ENCODE measurements around the gene BRAT1. TPM values are rescaled to one million over a fixed set of nuclear protein-coding genes. Genes with fewer than 3 reads are reported as not detected.

Gene BRAT1
- total and polyA plus RNA-seq, 11 donors: 10.9 to 27.8 (median 14.9) TPM

DNA sequence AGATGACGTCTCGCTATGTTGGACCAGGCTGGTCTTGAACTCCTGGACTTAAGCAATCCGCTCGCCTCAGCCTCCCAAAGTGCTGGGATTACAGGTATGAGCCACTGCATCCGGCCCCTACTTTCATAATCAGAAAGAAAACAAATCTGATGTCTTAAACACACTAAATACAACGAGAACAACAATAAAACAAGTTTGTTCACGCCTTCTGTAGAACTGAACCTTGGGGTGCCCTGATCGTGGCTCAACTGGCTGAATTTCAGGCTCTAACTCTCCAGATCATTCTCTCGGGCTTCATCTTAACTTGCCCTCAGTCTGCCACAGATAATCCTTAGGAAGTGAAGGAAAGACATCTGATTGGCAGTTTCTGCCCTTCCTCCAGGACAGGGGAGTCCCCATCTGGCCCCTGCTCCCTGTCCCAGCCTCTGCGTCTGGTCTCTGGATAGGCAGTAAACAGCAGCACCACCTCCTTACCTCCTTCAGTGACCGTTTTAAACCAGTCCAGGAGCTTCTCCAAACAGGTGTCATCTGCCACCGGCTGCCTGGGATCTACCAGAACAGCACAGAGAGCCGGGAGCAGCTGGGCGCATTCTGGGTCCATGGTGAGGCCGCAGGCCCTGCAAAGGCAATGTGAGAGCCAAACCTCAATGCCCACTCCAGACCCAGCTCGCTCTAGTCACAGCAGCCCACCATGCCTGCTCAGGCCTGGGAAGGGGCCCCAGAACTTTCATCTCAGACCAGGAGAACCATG lies 1.3 kb downstream of the BRAT1 start:
- 79 to 84% (median 82%) methylated on average over 12 to 16 of the region's 16 CpGs for WGBS, 4 donors
- TF ChIP-seq, protein P1, sequence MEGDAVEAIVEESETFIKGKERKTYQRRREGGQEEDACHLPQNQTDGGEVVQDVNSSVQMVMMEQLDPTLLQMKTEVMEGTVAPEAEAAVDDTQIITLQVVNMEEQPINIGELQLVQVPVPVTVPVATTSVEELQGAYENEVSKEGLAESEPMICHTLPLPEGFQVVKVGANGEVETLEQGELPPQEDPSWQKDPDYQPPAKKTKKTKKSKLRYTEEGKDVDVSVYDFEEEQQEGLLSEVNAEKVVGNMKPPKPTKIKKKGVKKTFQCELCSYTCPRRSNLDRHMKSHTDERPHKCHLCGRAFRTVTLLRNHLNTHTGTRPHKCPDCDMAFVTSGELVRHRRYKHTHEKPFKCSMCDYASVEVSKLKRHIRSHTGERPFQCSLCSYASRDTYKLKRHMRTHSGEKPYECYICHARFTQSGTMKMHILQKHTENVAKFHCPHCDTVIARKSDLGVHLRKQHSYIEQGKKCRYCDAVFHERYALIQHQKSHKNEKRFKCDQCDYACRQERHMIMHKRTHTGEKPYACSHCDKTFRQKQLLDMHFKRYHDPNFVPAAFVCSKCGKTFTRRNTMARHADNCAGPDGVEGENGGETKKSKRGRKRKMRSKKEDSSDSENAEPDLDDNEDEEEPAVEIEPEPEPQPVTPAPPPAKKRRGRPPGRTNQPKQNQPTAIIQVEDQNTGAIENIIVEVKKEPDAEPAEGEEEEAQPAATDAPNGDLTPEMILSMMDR (IDR thresholded peaks at IDR 0.05): no peak
- no peak for TF ChIP-seq POLR2A (IDR thresholded peaks at IDR 0.05)
- Histone ChIP-seq H3K4me1 (peaks cover 0 to 46% (median 26%) of the 10 kb centered on the region in 12 donors), H3K4me3 (peak overlapping the region in 11 of 12 donors; percentile 66 to 99 (median 90)), H3K27ac (peak overlapping the region in 2 of 12 donors; percentile 98 to 99), H3K36me3 (peaks cover 0 to 39% (median 10%) of the 10 kb centered on the region in 9 donors), H3K9me3 (no peaks in the 10 kb centered on the region), H3K27me3 (no peaks in the 10 kb centered on the region)
- DNase-seq (no peak), ATAC-seq (no peak)
- intact Hi-C loops (cut with DNase I): loop anchor here in 3 of 10 donors (2.0 to 10.0 kb wide), 3 partner anchors 31 to 69 kb away; partner anchors contain the start of gene LFNG (in 1 of the 3)

DNA sequence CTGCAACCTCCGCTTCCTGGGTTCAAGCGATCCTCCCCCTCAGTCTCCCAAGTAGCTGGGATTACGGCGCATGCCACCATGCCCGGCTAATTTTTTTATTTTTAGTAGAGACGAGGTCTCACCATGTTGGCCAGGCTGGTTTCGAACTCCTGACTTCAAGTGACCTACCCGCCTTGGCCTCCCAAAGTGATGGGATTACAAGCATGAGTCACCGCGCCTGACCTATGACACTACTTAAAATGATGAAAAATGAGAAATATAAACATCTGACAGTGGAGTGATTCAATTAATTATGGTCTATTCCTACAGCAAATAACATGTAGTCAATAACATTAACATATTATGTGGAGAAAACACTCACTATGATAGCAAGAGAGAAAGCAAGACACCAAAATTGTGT lies 2.2 kb downstream of the BRAT1 start:
- intact Hi-C loops (cut with DNase I): loop anchor here in 2 of 10 donors (5.0 to 10.0 kb wide), 2 partner anchors 36 to 68 kb away; partner anchors contain the start of gene LFNG (in 1 of the 2)
- no peak for ATAC-seq
- Histone ChIP-seq H3K4me3 (no peak overlapping the region), H3K4me1 (peaks cover 0 to 40% (median 21%) of the 10 kb centered on the region in 12 donors), H3K9me3 (no peaks in the 10 kb centered on the region), H3K27me3 (no peaks in the 10 kb centered on the region), H3K36me3 (peaks cover 0 to 48% (median 19%) of the 10 kb centered on the region in 9 donors), H3K27ac (no peak overlapping the region)
- no peak for DNase-seq
- TF ChIP-seq, protein P1 (IDR thresholded peaks at IDR 0.05): no peak
- TF ChIP-seq POLR2A (IDR thresholded peaks at IDR 0.05): no peak
- 95 to 97% (median 96%) methylated on average over 10 of the region's 10 CpGs for WGBS, 4 donors

DNA sequence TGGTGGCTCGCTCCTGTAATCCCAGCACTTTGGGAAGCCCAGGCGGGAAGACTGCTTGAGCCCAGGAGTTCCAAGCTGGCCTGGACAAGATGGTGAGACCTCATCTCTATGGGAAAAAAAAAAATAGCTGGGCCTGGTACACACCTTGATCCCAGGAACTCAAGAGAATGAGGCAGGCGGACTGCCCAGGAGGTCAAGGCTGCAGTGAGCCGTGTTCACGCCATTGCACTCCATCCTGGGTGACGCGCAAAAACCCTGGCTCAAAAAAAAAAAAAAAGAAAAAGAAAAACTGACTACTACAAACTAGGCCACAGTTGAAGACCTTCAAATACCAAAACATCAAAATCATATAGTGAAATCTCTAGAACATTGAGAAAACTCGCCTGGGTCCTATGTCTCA lies 3.9 kb downstream of the BRAT1 start:
- WGBS, 4 donors: 95 to 99% (median 96%) methylated on average over 8 of the region's 8 CpGs
- no peak for TF ChIP-seq POLR2A (IDR thresholded peaks at IDR 0.05)
- Histone ChIP-seq H3K36me3 (peaks cover 0 to 65% (median 36%) of the 10 kb centered on the region in 9 donors), H3K27ac (no peak overlapping the region), H3K4me3 (no peak overlapping the region), H3K9me3 (no peaks in the 10 kb centered on the region), H3K4me1 (peaks cover 0 to 34% (median 17%) of the 10 kb centered on the region in 12 donors), H3K27me3 (no peaks in the 10 kb centered on the region)
- no peak for ATAC-seq
- DNase-seq: no peak
- intact Hi-C loops (cut with DNase I): loop anchor here in 2 of 10 donors (5.0 to 10.0 kb wide), 2 partner anchors 34 to 67 kb away; partner anchors contain the start of gene LFNG (in 1 of the 2)

DNA sequence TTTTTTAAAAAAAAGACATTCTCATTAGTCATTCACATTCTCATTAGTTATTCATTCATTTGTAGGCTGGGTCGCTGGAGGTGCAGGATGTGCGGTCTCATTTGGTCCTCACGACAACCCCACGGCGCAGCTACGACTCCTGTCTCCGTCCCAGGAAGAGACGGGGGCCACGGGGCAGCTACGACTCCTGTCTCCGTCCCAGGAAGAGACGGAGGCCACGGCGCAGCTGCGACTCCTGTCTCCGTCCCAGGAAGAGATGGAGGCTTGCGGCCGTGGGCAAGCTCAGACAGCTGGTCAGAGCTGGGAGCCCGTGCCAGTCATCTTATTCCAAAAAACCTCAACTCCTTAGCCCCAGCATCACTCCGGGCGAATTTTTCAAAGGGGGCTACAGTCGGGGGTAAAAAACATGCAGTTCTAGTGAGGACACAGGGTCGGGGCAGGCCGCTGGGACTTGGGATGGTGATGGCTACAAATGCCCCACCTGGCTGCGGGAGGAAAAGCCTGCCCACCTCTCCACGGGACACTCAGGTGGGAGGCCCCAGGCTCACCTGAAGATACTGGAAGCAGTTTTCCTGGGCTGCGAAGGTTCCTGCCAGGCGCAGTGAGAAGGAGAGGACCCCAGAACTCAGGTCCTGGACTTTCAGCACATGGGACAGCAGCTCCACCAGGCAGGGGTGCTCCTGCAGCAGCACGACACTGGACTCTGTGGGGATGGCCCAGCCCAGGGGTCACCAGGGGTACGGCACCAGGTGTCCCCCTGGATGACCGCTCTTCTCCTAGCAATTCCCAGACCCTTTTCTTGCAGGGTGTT lies 8.3 kb downstream of the BRAT1 start:
- WGBS, 4 donors: 86 to 96% (median 90%) methylated on average over 31 of the region's 31 CpGs
- H3K9me3 ChIP-seq: no peaks in the 10 kb centered on the region
- no peaks in the 10 kb centered on the region for H3K27me3 ChIP-seq
- intact Hi-C loops (cut with DNase I): no loop called here
- no peak overlapping the region for H3K27ac ChIP-seq
- peaks cover 0 to 94% (median 76%) of the 10 kb centered on the region in 9 donors for H3K36me3 ChIP-seq
- DNase-seq (peak in 1 of 5 donors; percentile 1), ATAC-seq (no peak)
- H3K4me1 ChIP-seq: peaks cover 0 to under 1% (median 0%) of the 10 kb centered on the region in 12 donors
- TF ChIP-seq, protein P1 (IDR thresholded peaks at IDR 0.05): no peak
- TF ChIP-seq POLR2A (IDR thresholded peaks at IDR 0.05): no peak
- H3K4me3 ChIP-seq: no peak overlapping the region
